GM18909 (cell line): ENCODE data around the gene GATA2.

Source experiments
- ATAC-seq: cut with Tn5 transposase; IDR thresholded peaks from one replicate; pipeline ENCODE4 v1.9.1; 2021; ENCODE audit warnings: mild to moderate bottlenecking; ENCODE audit not compliant: unreplicated experiment, poor library complexity

The GATA2 gene

GRCh38 chr3:128439226-128439625 is 53.8 kb downstream of the GATA2 start:
- no peak for ATAC-seq

GRCh38 chr3:128438488-128439072 is 54.4 kb downstream of the GATA2 start:
- no peak for ATAC-seq

- ATAC-seq = no peak
These were observed 56.8 kb downstream of the GATA2 start for GRCh38 chr3:128436214-128436613.

GRCh38 chr3:128435561-128435960 is 57.4 kb downstream of the GATA2 start:
- no peak for ATAC-seq

- no peak for ATAC-seq
These were observed 57.9 kb downstream of the GATA2 start for GRCh38 chr3:128435058-128435457.

GRCh38 chr3:128434524-128434923 is 58.5 kb downstream of the GATA2 start:
- ATAC-seq = no peak

- no peak for ATAC-seq
These were observed 59.2 kb downstream of the GATA2 start for GRCh38 chr3:128433837-128434165.

GRCh38 chr3:128432971-128433836 is 59.8 kb downstream of the GATA2 start:
- no peak for ATAC-seq

- no peak for ATAC-seq
These were observed 60.6 kb downstream of the GATA2 start for GRCh38 chr3:128432301-128432970.

GRCh38 chr3:128431803-128432300 is 61.1 kb downstream of the GATA2 start:
- ATAC-seq = no peak

GRCh38 chr3:128430731-128431130 is 62.3 kb downstream of the GATA2 start:
- ATAC-seq = no peak

- ATAC-seq = no peak
These were observed 62.7 kb downstream of the GATA2 start for GRCh38 chr3:128430301-128430700.

GRCh38 chr3:128429751-128430150 is 63.2 kb downstream of the GATA2 start:
- ATAC-seq = no peak
